Suprapubic skin (tissue), 4 donors: ENCODE data around the gene CDK5R1.

Source experiments
- EP300 ChIP-seq: sonication (generic); formaldehyde crosslinking; IDR thresholded peaks from one replicate; pipeline ENCODE4 v1.6.1; 2017; ENCODE audit warnings: antibody characterized with exemption
- POLR2A ChIP-seq, 2 donors: fragments of 450-650 bp; IDR thresholded peaks; one replicate each; pipeline ENCODE4 v1.6.1; 2017; ENCODE audit warnings: antibody characterized with exemption in 2 of 2, mild to moderate bottlenecking in 2 of 2, moderate library complexity in 2 of 2
- POLR2AphosphoS5 ChIP-seq, 3 donors: sonication (generic); formaldehyde crosslinking; IDR thresholded peaks; one replicate each; pipeline ENCODE4 v1.6.1; 2017; ENCODE audit warnings: antibody characterized with exemption in 3 of 3
- TF ChIP-seq, protein P1 (sequence below), 2 donors: fragments of 200-600 bp in 1 of 2; fragments of 450-650 bp in 1 of 2; sonication (generic) in 1 of 2; IDR thresholded peaks; one replicate each; pipeline ENCODE4 v1.5.1; 2016 to 2019; ENCODE audit warnings: antibody characterized with exemption in 2 of 2, mild to moderate bottlenecking in 1 of 2, moderate library complexity in 1 of 2

DNA sequence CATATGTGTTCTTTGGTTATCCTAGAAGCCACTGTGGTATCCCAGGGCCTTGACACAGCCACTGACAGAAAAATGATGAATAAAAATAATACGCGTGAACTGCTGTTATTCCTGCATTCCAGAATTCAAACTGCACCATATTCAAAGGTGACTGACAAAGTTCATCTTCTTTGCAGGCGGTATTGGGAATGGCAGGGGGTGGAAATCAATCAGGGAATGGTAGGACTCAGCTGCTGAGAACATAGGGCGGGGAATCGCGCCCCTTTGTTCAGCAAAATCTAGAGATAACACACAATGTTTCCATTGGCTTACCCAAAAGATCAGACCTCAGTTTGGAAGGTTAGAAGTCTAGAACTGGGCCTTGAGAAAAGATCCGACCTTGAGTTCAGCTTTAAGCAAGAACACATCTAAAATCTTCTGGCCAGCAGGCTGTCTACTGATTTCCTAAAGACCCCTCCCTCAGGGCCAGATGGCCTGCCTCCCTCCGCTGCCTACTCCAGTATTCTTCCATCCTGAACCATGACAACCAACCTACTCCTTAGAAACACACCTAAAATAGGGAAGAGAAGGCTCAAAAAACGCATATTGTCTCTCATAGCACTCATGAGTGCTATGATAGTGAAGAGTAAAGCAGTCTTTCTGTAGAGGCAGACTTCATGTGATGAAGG is 34.1 kb downstream of the CDK5R1 start:
- TF ChIP-seq, protein P1, sequence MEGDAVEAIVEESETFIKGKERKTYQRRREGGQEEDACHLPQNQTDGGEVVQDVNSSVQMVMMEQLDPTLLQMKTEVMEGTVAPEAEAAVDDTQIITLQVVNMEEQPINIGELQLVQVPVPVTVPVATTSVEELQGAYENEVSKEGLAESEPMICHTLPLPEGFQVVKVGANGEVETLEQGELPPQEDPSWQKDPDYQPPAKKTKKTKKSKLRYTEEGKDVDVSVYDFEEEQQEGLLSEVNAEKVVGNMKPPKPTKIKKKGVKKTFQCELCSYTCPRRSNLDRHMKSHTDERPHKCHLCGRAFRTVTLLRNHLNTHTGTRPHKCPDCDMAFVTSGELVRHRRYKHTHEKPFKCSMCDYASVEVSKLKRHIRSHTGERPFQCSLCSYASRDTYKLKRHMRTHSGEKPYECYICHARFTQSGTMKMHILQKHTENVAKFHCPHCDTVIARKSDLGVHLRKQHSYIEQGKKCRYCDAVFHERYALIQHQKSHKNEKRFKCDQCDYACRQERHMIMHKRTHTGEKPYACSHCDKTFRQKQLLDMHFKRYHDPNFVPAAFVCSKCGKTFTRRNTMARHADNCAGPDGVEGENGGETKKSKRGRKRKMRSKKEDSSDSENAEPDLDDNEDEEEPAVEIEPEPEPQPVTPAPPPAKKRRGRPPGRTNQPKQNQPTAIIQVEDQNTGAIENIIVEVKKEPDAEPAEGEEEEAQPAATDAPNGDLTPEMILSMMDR (IDR thresholded peaks at IDR 0.05): no peak
- TF ChIP-seq POLR2A (IDR thresholded peaks at IDR 0.05): no peak
- no peak for TF ChIP-seq EP300
- TF ChIP-seq POLR2AphosphoS5 (IDR thresholded peaks at IDR 0.05): no peak
